Astrocyte of the spinal cord (primary cell): ENCODE measurements around the gene GPR141.

Experiments
- DNase-seq: peaks from one replicate; pipeline ENCODE4 v3.0.0; 2011; ENCODE audit warnings: low read depth, low spot score
- H3K4me3 ChIP-seq: 2 replicates; pipeline ENCODE4 v1.5.1; 2011; ENCODE audit warnings: low read depth, mild to moderate bottlenecking, low read length, moderate library complexity
- CTCF ChIP-seq: IDR thresholded peaks from 2 replicates; pipeline ENCODE4 v1.5.1; 2012; ENCODE audit warnings: low read depth, mild to moderate bottlenecking, low read length, inconsistent platforms
- in situ Hi-C: cut with HindIII; loops from 2 replicates; pipeline ENCODE4 v1.10.0; 2017; ENCODE audit warnings: low sequenced_read_pairs

Gene GPR141

DNA sequence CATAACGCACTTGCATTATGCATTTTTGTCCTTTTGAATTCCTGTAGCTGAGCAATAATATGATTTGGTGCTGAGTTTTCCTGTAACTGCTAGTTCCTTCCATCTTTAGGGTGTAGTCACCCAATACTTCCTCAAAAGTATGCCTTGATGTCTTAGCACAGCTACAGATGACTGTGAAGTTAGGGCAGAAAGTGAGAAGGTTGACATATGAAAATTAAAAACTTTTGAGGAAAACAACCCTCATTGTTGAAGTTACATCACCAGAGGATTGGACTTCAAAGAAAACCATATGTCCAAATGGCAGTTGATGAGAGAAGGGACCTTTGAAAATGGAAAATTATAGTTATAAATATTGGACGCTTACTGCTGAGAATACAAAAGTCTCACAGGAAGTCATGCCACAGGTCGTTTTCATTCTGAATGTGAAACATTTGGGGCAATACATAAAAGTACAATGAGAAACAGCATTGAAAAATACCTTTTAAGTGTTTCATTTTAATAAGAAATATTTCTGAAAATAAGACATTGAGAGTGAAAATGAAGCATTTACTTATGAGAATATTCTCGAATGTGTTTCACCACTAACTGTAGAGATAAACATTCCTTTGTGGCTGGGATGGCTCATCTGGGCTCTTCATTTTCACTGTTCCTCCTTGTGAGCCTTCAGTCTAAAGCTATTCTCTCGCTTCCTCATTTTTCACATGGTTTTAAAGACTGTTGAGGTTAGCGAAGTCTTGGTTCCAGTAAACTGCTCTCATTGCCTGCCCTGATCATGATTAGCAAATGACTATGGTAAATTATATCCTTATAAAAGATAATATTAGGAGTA lies 103.4 kb downstream of the GPR141 start:
- TF ChIP-seq CTCF: no peak
- no peak overlapping the region for H3K4me3 ChIP-seq
- in situ Hi-C loops: no loop called here
- no peak for DNase-seq
